Measurements from ENCODE around the gene SLC13A3.

SLC13A3 gene

DNA sequence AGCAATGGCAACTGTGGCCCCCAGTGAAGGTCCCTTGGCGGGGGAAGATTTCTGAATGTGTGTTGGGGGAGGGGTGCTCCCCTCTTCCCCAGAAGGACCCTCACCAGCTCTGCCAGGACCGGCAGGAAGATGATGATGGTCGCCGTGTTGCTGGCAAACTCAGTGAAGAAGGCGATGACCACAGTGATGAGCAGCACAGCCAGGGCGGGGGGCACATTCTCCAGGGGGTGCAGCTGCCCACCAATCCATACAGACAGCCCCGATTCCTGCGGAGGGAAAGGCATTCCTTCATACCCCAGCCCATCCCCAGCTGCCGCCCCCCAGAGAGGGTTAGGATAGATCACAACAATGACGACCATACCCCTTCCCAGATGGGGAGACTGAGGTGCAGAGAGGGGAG, 85.1 kb downstream of the SLC13A3 start:
- no peaks in the 10 kb centered on the region for H3K27me3 ChIP-seq (ENCODE audit: insufficient read depth, low read length)
- H3K4me3 ChIP-seq (ENCODE audit: low read length), result no peak overlapping the region
- no peaks in the 10 kb centered on the region for H3K36me3 ChIP-seq (ENCODE audit: insufficient read depth, low read depth, low read length)
- no peaks in the 10 kb centered on the region for H3K9me3 ChIP-seq (ENCODE audit: insufficient read depth, low read depth, low read length)
- H3K27ac ChIP-seq (ENCODE audit: low read length), result no peak overlapping the region
- peaks cover 8% of the 10 kb centered on the region; the same call in 1 of the 2 replicates for H3K4me1 ChIP-seq (ENCODE audit: insufficient read depth, low read length)
- H3K9ac ChIP-seq (ENCODE audit: low read depth, low read length), result no peak overlapping the region

DNA sequence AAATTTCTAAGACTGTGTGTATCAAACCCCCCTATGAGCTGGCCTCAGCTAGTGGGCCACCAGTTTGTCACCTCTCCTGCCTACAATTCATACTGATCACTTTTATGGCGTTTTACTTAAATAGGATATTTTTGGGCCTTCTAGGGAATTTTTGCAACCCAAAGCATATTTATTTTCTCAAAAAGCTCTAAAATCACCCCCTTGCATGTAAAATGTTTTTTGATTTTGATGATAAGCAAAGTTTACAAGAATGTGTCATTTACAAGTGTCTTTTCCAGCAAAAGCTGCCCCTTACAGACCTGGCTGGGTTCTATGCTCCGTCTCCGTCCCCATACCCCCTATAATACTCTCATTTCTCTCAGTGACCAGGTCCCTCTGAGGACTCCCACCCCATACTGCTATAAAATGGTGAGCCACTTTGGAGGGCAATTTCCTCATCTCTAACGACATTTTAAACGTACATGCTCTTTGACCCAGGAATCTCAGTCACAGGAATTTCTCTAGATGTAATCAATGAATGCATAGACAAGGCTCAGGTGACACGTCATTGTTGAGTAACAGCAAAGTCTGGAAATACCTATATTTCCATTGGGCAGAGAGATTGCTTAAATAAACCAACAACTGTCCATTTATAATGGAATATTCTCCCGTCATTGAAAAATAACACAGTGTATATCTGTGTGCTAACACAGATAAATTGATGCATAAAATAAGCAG, 86.9 kb downstream of the SLC13A3 start:
- no peaks in the 10 kb centered on the region for H3K9me3 ChIP-seq (ENCODE audit: insufficient read depth, low read depth, low read length)
- H3K4me1 ChIP-seq (ENCODE audit: insufficient read depth, low read length), result peaks cover 8% of the 10 kb centered on the region; the same call in 1 of the 2 replicates
- H3K27me3 ChIP-seq (ENCODE audit: insufficient read depth, low read length), result no peaks in the 10 kb centered on the region
- H3K27ac ChIP-seq (ENCODE audit: low read length), result no peak overlapping the region
- no peak overlapping the region for H3K9ac ChIP-seq (ENCODE audit: low read depth, low read length)
- H3K4me3 ChIP-seq (ENCODE audit: low read length), result no peak overlapping the region
- H3K36me3 ChIP-seq (ENCODE audit: insufficient read depth, low read depth, low read length), result no peaks in the 10 kb centered on the region

DNA sequence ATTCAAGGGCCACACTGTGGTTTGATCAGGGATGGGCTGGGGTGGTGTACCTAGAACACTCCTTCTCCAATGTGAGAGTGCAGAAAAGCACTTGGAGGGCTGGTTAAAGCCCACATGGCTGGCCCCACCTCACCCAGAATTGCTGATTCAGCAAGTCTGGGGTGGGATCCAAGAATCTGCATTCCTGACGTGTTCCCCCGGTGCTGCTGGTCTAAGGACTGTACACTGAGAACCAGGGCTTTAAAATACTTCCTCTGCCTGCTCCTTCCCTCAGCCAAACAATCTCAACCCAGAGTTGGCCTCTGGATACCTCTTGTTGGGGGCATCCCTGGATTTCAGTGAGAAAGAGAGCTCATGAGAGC, 87.4 kb downstream of the SLC13A3 start:
- H3K4me3 ChIP-seq (ENCODE audit: low read length), result no peak overlapping the region
- no peaks in the 10 kb centered on the region for H3K36me3 ChIP-seq (ENCODE audit: insufficient read depth, low read depth, low read length)
- H3K27me3 ChIP-seq (ENCODE audit: insufficient read depth, low read length), result no peaks in the 10 kb centered on the region
- no peak overlapping the region for H3K9ac ChIP-seq (ENCODE audit: low read depth, low read length)
- H3K27ac ChIP-seq (ENCODE audit: low read length), result no peak overlapping the region
- no peaks in the 10 kb centered on the region for H3K9me3 ChIP-seq (ENCODE audit: insufficient read depth, low read depth, low read length)
- H3K4me1 ChIP-seq (ENCODE audit: insufficient read depth, low read length), result peaks cover 8% of the 10 kb centered on the region; the same call in 1 of the 2 replicates

DNA sequence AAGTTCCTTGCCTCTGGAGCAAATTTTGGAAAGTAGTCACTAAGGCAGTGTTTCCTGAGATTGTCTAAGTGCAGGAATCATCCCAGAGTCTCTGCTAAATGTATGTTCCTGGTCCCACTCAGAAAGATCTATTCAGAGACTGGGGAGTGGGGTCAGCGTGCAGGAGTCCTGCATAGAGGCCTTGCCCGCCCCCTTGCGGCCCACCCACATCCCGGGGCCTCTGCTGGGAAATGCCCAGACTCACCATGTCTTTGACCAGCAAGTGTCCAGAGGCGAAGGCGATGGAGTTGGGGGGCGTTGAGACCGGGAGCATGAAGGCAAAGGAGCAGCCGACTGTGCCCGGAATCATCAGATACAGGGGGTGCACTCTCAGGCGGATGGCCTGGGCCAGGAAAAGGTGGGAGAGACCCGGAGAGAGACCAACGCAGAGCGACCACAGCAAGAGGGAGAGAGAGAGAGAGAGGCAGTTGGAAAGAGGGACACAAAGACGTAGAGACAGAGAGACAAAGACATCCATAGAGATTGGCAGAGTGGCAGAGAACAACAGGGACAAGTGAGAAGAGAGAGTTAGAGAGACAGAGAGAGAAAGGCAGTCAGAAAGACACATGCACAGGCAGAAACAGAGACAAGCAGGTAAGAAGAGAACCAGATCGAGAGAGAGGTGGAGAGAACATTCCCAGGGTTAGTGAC, 87.9 kb downstream of the SLC13A3 start:
- Histone ChIP-seq H3K4me3 (ENCODE audit: low read length) (peak overlapping the region; percentile 57), H3K27ac (ENCODE audit: low read length) (peak overlapping the region; percentile 8), H3K9me3 (ENCODE audit: insufficient read depth, low read depth, low read length) (no peaks in the 10 kb centered on the region), H3K9ac (ENCODE audit: low read depth, low read length) (peak overlapping the region; percentile 70; the same call in 1 of the 2 replicates), H3K36me3 (ENCODE audit: insufficient read depth, low read depth, low read length) (no peaks in the 10 kb centered on the region), H3K4me1 (ENCODE audit: insufficient read depth, low read length) (peaks cover 8% of the 10 kb centered on the region; the same call in 1 of the 2 replicates), H3K27me3 (ENCODE audit: insufficient read depth, low read length) (no peaks in the 10 kb centered on the region)

DNA sequence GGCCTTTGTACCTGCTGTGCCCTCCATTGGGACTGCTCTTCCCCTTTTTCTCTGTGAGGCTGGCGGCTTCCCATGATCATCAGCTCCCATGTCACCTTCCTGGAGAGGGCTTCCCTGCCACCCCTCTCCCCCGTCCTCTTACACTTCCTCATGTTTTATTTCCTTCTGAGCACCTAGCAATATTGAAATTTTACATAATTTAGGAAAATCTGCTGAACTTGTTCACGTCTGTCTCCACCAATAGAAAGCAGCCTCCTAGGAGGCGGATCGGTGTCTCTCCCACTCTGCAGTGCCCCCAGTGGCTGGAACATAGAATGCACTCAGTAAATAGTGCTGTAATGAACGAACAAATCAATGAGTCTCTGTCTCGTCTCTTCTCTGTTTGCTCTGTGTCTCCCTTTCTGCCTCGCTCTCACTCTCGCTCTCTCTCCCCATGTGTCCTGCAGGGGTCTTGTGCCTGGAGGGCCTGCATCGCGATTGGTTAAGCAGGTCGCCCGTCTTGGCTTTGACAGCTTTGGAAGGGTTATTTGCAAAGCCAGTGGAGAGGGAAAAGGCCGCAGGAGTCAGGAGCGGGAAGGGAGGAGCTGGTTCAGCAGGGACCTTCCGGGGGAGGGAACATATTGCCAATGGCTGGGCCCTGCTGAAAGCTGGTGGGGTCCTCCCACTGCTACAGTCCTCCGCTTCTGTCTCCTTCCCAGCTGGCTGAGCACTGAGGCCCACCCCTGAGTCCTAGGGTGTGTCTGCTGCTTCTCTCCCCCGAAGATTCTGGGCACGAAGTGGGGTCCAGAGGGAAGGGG, 88.7 kb downstream of the SLC13A3 start:
- no peaks in the 10 kb centered on the region for H3K36me3 ChIP-seq (ENCODE audit: insufficient read depth, low read depth, low read length)
- H3K27me3 ChIP-seq (ENCODE audit: insufficient read depth, low read length), result no peaks in the 10 kb centered on the region
- H3K27ac ChIP-seq (ENCODE audit: low read length), result peak overlapping the region; percentile 8
- H3K9me3 ChIP-seq (ENCODE audit: insufficient read depth, low read depth, low read length), result no peaks in the 10 kb centered on the region
- peaks cover 8% of the 10 kb centered on the region; the same call in 1 of the 2 replicates for H3K4me1 ChIP-seq (ENCODE audit: insufficient read depth, low read length)
- peak overlapping the region; percentile 57 for H3K4me3 ChIP-seq (ENCODE audit: low read length)
- H3K9ac ChIP-seq (ENCODE audit: low read depth, low read length), result peak overlapping the region; percentile 70; the same call in 1 of the 2 replicates

DNA sequence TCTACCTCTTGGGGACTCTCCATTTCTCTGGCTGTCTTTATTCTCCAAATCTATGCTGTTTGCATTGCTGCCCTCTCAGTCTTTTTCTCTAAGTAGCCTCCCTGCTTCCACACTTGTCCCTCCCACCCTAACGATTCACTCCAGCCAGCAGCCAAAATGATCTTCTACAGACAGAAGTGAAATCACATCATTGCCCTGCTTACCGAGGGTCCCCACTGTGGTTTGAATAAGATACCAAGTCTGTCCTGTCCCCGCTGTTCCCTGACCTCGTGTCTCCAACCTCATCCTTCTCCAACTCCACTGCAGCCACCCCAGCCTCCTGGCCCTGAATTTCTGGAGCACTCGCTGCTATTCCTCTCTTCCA, 89.3 kb downstream of the SLC13A3 start:
- Histone ChIP-seq H3K4me1 (ENCODE audit: insufficient read depth, low read length) (peaks cover 8% of the 10 kb centered on the region; the same call in 1 of the 2 replicates), H3K27ac (ENCODE audit: low read length) (no peak overlapping the region), H3K4me3 (ENCODE audit: low read length) (peak overlapping the region; percentile 57; the same call in 1 of the 2 replicates), H3K9me3 (ENCODE audit: insufficient read depth, low read depth, low read length) (no peaks in the 10 kb centered on the region), H3K36me3 (ENCODE audit: insufficient read depth, low read depth, low read length) (no peaks in the 10 kb centered on the region), H3K9ac (ENCODE audit: low read depth, low read length) (peak overlapping the region; percentile 70; the same call in 1 of the 2 replicates), H3K27me3 (ENCODE audit: insufficient read depth, low read length) (no peaks in the 10 kb centered on the region)

DNA sequence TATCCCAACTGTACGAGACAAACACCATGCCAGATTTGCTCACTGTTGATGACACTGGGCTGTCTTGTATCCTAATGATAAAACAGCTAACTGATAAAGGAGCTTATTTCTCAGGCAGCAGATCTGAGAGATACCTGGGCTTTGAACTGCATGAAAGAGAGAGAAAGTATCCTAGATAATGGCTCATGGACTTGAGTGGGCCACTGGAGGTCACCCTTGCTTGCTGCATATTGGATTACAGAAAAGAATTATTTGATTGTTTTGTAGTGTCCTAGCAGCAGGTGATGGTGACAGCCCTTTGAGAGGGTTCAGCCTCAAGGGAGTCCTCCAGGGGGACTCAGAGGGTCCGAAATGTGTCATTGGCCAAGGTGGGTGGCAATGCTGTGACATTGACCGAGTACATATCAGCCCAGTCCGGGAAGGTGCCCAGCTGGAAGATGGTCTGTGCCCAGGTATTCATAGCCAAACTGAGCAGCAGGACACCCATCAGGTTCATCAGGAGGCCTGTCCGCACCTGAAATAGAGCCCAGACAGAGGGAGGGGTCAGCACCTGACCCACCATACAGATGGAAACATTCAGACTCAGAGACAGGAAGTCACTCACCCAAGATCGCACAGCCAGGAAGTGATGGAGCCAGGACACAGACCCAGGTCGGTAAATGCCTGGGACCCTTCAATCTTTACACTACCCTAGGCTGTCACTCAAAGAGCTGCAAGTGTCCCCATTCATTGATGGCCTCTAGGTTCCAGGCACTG, 91.4 kb downstream of the SLC13A3 start:
- Histone ChIP-seq H3K9me3 (ENCODE audit: insufficient read depth, low read depth, low read length) (no peaks in the 10 kb centered on the region), H3K4me3 (ENCODE audit: low read length) (no peak overlapping the region), H3K27me3 (ENCODE audit: insufficient read depth, low read length) (no peaks in the 10 kb centered on the region), H3K27ac (ENCODE audit: low read length) (no peak overlapping the region), H3K36me3 (ENCODE audit: insufficient read depth, low read depth, low read length) (no peaks in the 10 kb centered on the region), H3K9ac (ENCODE audit: low read depth, low read length) (no peak overlapping the region), H3K4me1 (ENCODE audit: insufficient read depth, low read length) (peaks cover 14% of the 10 kb centered on the region; the same call in 1 of the 2 replicates)

DNA sequence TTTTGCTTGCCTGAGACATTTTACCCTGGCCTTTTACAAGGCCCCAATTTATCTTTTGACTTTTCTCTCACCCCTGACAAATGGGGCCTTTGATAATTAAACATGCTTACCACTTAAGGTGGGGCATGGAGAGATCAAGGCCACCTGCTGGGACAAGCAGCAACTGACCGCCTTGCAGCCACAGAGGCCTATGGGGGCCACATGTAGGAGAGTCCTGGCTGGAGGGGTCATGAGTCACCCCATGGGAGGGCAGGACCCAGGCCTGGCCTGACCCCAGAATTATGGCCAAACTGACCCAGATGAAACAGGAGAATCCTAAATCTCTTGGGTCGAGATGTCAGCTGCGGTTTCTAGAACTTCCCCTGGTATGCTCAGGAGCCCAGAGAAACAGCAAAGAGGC, 92.3 kb downstream of the SLC13A3 start:
- Histone ChIP-seq H3K27me3 (ENCODE audit: insufficient read depth, low read length) (no peaks in the 10 kb centered on the region), H3K27ac (ENCODE audit: low read length) (no peak overlapping the region), H3K9ac (ENCODE audit: low read depth, low read length) (no peak overlapping the region), H3K4me3 (ENCODE audit: low read length) (no peak overlapping the region), H3K9me3 (ENCODE audit: insufficient read depth, low read depth, low read length) (no peaks in the 10 kb centered on the region), H3K36me3 (ENCODE audit: insufficient read depth, low read depth, low read length) (no peaks in the 10 kb centered on the region), H3K4me1 (ENCODE audit: insufficient read depth, low read length) (peaks cover 18% of the 10 kb centered on the region; the same call in 1 of the 2 replicates)

DNA sequence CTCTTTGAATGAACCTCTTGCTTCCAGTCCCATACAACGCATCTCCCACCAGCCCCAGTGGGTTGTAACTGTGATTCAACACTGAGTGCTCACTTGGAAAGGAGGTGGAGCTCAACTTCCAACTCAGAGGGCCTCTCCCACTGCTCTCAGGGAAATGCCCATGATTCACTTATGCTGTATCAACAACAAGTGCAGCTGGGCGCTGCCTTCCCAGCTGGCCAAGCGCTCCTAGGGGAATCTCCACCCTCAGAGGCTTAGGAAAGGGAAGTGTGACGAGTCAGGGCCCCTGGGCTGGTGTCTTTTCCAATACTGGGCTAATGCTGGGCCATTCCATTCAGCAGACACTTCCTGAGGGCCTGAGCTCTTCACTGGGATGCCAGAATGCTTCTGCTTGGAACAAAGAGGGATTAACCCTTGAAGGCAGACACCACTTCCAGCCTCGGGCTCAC, 92.7 kb downstream of the SLC13A3 start:
- H3K27ac ChIP-seq (ENCODE audit: low read length), result no peak overlapping the region
- no peak overlapping the region for H3K9ac ChIP-seq (ENCODE audit: low read depth, low read length)
- no peaks in the 10 kb centered on the region for H3K36me3 ChIP-seq (ENCODE audit: insufficient read depth, low read depth, low read length)
- H3K27me3 ChIP-seq (ENCODE audit: insufficient read depth, low read length), result no peaks in the 10 kb centered on the region
- no peak overlapping the region for H3K4me3 ChIP-seq (ENCODE audit: low read length)
- H3K4me1 ChIP-seq (ENCODE audit: insufficient read depth, low read length), result peaks cover 18% of the 10 kb centered on the region; the same call in 1 of the 2 replicates
- no peaks in the 10 kb centered on the region for H3K9me3 ChIP-seq (ENCODE audit: insufficient read depth, low read depth, low read length)

DNA sequence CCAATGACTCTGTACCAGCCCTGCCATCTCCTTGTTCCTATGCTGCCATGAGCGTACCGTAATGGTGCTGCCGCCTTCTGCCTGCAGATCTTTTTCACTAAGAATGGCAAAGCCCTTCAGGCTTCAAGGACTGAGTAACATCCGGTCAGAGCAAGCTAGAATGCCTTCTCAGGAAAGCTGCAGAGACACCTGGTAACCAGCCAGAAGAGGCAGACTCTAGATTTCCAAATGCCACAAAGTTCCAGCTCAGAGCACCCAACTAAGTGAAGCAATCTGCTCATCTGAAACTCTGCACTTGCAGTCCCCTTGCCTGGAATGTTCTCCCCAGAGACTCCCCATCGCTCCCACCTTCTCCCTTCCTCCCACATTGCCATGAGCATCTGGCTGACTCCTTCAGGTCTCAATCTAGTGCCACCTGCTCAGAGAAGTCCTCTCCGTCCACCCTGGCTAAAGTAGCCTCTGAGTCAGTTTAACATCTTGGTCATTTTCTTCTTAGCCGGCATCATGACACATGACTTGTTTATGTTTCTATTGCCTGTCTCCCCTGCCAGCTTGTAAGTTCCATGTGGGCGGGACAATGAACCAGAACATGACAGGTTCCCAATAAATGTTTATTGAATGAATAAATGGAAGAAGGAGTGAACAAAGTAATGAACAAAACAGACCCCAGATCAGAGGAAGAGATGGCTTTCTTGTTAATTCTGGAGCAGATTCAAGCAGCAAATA, 93.9 kb downstream of the SLC13A3 start:
- Histone ChIP-seq H3K36me3 (ENCODE audit: insufficient read depth, low read depth, low read length) (no peaks in the 10 kb centered on the region), H3K27me3 (ENCODE audit: insufficient read depth, low read length) (no peaks in the 10 kb centered on the region), H3K27ac (ENCODE audit: low read length) (no peak overlapping the region), H3K9me3 (ENCODE audit: insufficient read depth, low read depth, low read length) (no peaks in the 10 kb centered on the region), H3K4me1 (ENCODE audit: insufficient read depth, low read length) (peaks cover 23% of the 10 kb centered on the region; the same call in 1 of the 2 replicates), H3K4me3 (ENCODE audit: low read length) (no peak overlapping the region), H3K9ac (ENCODE audit: low read depth, low read length) (no peak overlapping the region)
